NCI-H1694 treated with DMSO at 0.1 percent for 48 hours (cell line): ENCODE data around the gene VCP.
A peak's percentile ranks its signal among the peaks of the same experiment; 100 is the strongest.

Experiments used
- DNase-seq: peaks from one replicate; lab custom pipeline; 2025; lab: John Stamatoyannopoulos, UW

VCP gene

GRCh38 chr9:35103660-35104191 lies 31.3 kb upstream of the VCP start:
- DNase-seq, result no peak

- DNase-seq, result peak; percentile 90
Observed at GRCh38 chr9:35102769-35103659, 30.6 kb upstream of the VCP start, which contains the start of gene STOML2. Gene STOML2, minus strand, starts transcription at chr9:35103131. Its CDS starts 37 bp downstream, at chr9:35103094.

- DNase-seq, result no peak
Observed at GRCh38 chr9:35102465-35102768, 30.0 kb upstream of the VCP start.

GRCh38 chr9:35097573-35097972 lies 25.1 kb upstream of the VCP start:
- DNase-seq, result no peak

- peak; percentile 87 for DNase-seq
Observed at GRCh38 chr9:35096035-35096849, 23.8 kb upstream of the VCP start, which contains the start of gene PIGO. Gene PIGO, minus strand, starts transcription at chr9:35096591. Its CDS starts 1,026 bp downstream, at chr9:35095565.

- DNase-seq, result no peak
Observed at GRCh38 chr9:35091536-35091935, 19.1 kb upstream of the VCP start.

- DNase-seq, result no peak
Observed at GRCh38 chr9:35089434-35089833, 17.0 kb upstream of the VCP start.

GRCh38 chr9:35085078-35085477 lies 12.7 kb upstream of the VCP start:
- no peak for DNase-seq

- DNase-seq, result peak; percentile 94
Observed at GRCh38 chr9:35079426-35080341, 7.3 kb upstream of the VCP start, which contains the start of gene FANCG. Gene FANCG, minus strand, starts transcription at chr9:35079942. Its CDS starts 418 bp downstream, at chr9:35079524.

GRCh38 chr9:35079041-35079425 lies 6.6 kb upstream of the VCP start:
- no peak for DNase-seq

- no peak for DNase-seq
Observed at GRCh38 chr9:35078066-35078465, 5.6 kb upstream of the VCP start.

- no peak for DNase-seq
Observed at GRCh38 chr9:35076848-35077247, 4.4 kb upstream of the VCP start.

- DNase-seq, result no peak
Observed at GRCh38 chr9:35075358-35075757, 2.9 kb upstream of the VCP start.

GRCh38 chr9:35074791-35075190 lies 2.4 kb upstream of the VCP start:
- no peak for DNase-seq

- no peak for DNase-seq
Observed at GRCh38 chr9:35074141-35074540, 1.7 kb upstream of the VCP start.

GRCh38 chr9:35073279-35073612 lies 821 bp upstream of the VCP start:
- no peak for DNase-seq

- DNase-seq, result peak; percentile 58
Observed at GRCh38 chr9:35071814-35072460, 488 bp downstream of the VCP start.

GRCh38 chr9:35070823-35071813 lies 1.3 kb downstream of the VCP start:
- DNase-seq, result no peak

GRCh38 chr9:35069020-35069419 lies 3.4 kb downstream of the VCP start:
- no peak for DNase-seq

- DNase-seq, result no peak
Observed at GRCh38 chr9:35067056-35067455, 5.4 kb downstream of the VCP start.
